GM12878 (cell line): Measurements from ENCODE around the gene VRTN. TPM values are rescaled to one million over a fixed set of nuclear protein-coding genes. Genes with fewer than 3 reads are reported as not detected.

Experiments used
- ATAC-seq: fragments of 200-7000 bp; cut with Tn5 transposase; 3 replicates; pipeline ENCODE4 v1.9.1; 2020; ENCODE audit warnings: mild to moderate bottlenecking, moderate library complexity
- BruUV-seq: library from RNA; stranded (reverse); fragments of 400-500 nt; replicated peaks from 2 replicates; lab custom pipeline; 2021; lab: Mats Ljungman, UMichigan
- CTCF ChIA-PET: fragments of 300-600 bp; sonication (Branson Sonifier 250); formaldehyde crosslinking; extraction: SDS; loops from one replicate; lab custom pipeline; 2021; ENCODE audit warnings: inconsistent platforms; lab: Yijun Ruan, JAX
- POLR2A ChIA-PET: fragments of 350-600 bp; formaldehyde crosslinking; extraction: SDS; loops from one replicate; lab custom pipeline; 2021; ENCODE audit warnings: inconsistent platforms; lab: Charles Lee
- RAD21 ChIA-PET: fragments of 300-600 bp; sonication (Branson Sonifier 250); formaldehyde crosslinking; loops from one replicate; lab custom pipeline; 2023; ENCODE audit warnings: antibody characterized with exemption; ENCODE audit not compliant: unreplicated experiment; lab: Charles Lee
- SMC1A ChIA-PET: fragments of 300-600 bp; sonication (Branson Sonifier 250); formaldehyde crosslinking; loops from one replicate; lab custom pipeline; 2023; ENCODE audit not compliant: unreplicated experiment, uncharacterized antibody; lab: Charles Lee
- DNase-seq: peaks from one replicate; pipeline ENCODE4 v3.0.0-alpha.2; 2011; ENCODE audit warnings: low read depth, low spot score
- FAIRE-seq: peaks from 3 replicates; lab custom pipeline; 2011; peaks lifted over from hg19 to GRCh38; lab: Jason Lieb, UNC
- H2AFZ ChIP-seq: 2 replicates; pipeline ENCODE4 v1.6.0; 2011; ENCODE audit warnings: low read depth, low read length, control low read depth; ENCODE audit not compliant: control insufficient read depth
- H3K27ac ChIP-seq: 2 replicates; pipeline ENCODE4 v1.5.1; 2011; ENCODE audit warnings: control low read depth; ENCODE audit not compliant: control insufficient read depth, insufficient read depth
- H3K27me3 ChIP-seq, 2 experiments: replicated peaks in 1 of 2; 2 replicates each; pipeline versions ENCODE4 v1.6.0 to v1.6.1; 2011; ENCODE audit warnings: low read length in 1 of 2; ENCODE audit not compliant: control insufficient read depth in 2 of 2, insufficient read depth in 2 of 2
- H3K36me3 ChIP-seq, 2 experiments: 2 replicates each; pipeline ENCODE4 v1.5.1; 2011; ENCODE audit warnings: low read length in 1 of 2; ENCODE audit not compliant: control insufficient read depth in 2 of 2, insufficient read depth in 2 of 2
- H3K4me1 ChIP-seq: 2 replicates; pipeline ENCODE4 v1.6.1; 2011; ENCODE audit warnings: mild to moderate bottlenecking, low read length, moderate library complexity, mixed read lengths; ENCODE audit not compliant: control insufficient read depth, insufficient read depth
- H3K4me2 ChIP-seq: 2 replicates; pipeline ENCODE4 v1.6.0; 2011; ENCODE audit warnings: control low read depth; ENCODE audit not compliant: control insufficient read depth, insufficient read depth
- H3K4me3 ChIP-seq: fragments of 200-600 bp; sonication (generic); 2 replicates; pipeline ENCODE4 v1.5.1; 2016
- H3K79me2 ChIP-seq: 2 replicates; pipeline ENCODE4 v1.6.0; 2011; ENCODE audit warnings: low read length; ENCODE audit not compliant: control insufficient read depth, insufficient read depth
- H3K9ac ChIP-seq: 2 replicates; pipeline ENCODE4 v1.8.0; 2011; ENCODE audit warnings: low read length, control low read depth, mixed read lengths; ENCODE audit not compliant: control insufficient read depth, insufficient read depth
- H3K9me3 ChIP-seq: replicated peaks from 3 replicates; pipeline ENCODE4 v1.5.1; 2011; ENCODE audit warnings: mild to moderate bottlenecking, low read length; ENCODE audit not compliant: control insufficient read depth, insufficient read depth
- H4K20me1 ChIP-seq: 2 replicates; pipeline ENCODE4 v1.6.0; 2011; ENCODE audit not compliant: control insufficient read depth, insufficient read depth
- ATF3 ChIP-seq: IDR thresholded peaks from 2 replicates; pipeline ENCODE4 v1.6.1; 2011; ENCODE audit warnings: low read depth, mild to moderate bottlenecking, low read length, moderate library complexity, borderline replicate concordance; ENCODE audit errors: extremely low read depth
- BCL11A ChIP-seq: IDR thresholded peaks from 2 replicates; pipeline ENCODE4 v1.6.1; 2011; ENCODE audit warnings: low read depth, low read length
- FOXM1 ChIP-seq: IDR thresholded peaks from 2 replicates; pipeline ENCODE4 v1.6.1; 2012; ENCODE audit warnings: low read depth, mild to moderate bottlenecking, inconsistent platforms, low read length, moderate library complexity
- KDM1A ChIP-seq: fragments of 200-600 bp; sonication (generic); IDR thresholded peaks from 2 replicates; pipeline ENCODE4 v1.6.1; 2016; ENCODE audit warnings: borderline replicate concordance
- MAX ChIP-seq: IDR thresholded peaks from 2 replicates; pipeline ENCODE4 v1.6.1; 2012; ENCODE audit warnings: low read depth, low read length, improper control_type of control experiment
- MTA2 ChIP-seq: fragments of 450-650 bp; IDR thresholded peaks from 2 replicates; pipeline ENCODE4 v1.6.1; 2016; ENCODE audit warnings: low read depth, mild to moderate bottlenecking, moderate library complexity
- NBN ChIP-seq: fragments of 450-650 bp; IDR thresholded peaks from 2 replicates; pipeline ENCODE4 v1.6.1; 2016
- POU2F2 ChIP-seq: IDR thresholded peaks from 3 replicates; pipeline ENCODE4 v1.6.1; 2011; ENCODE audit warnings: low read depth, mild to moderate bottlenecking, low read length, borderline replicate concordance
- WGBS: methylation state at CpG from one replicate; pipeline ENCODE4 v1.1.6; 2016; ENCODE audit warnings: low lambda C conversion rate; ENCODE audit not compliant: insufficient replicate concordance, insufficient coverage; ENCODE audit errors: missing lambda C conversion rate; 5-methylcytosine and 5-hydroxymethylcytosine counted together
- in situ Hi-C: fragments of 300-500 bp; cut with MboI; formaldehyde crosslinking; loops from 9 replicates; pipeline ENCODE4 v1.14.3; 2018; ENCODE audit warnings: mixed read lengths
- intact Hi-C: fragments of 100-400 bp; cut with micrococcal nuclease; formaldehyde crosslinking; loops from one replicate; pipeline ENCODE4 v1.14.2; 2022; ENCODE audit not compliant: unreplicated experiment
- polyA plus RNA-seq, 11 experiments: library from polyadenylated mRNA; depleted of rRNA in 4 of 11; unstranded in 6 of 11; stranded (reverse) in 5 of 11; fragments of >200 nt; fragmentation: Nextera tagmentation in 4 of 11; fragmentation: Illumina TruSeq in 1 of 11; extraction: Ambion mirVana in 4 of 11; extraction: Trizol in 1 of 11; gene quantifications; 1 replicate in 1 of 11; 2 replicates in 10 of 11; pipeline versions ENCODE4 v1.2.1 to v1.2.3, GENCODE V29; 2011 to 2016; ENCODE audit warnings: inconsistent platforms in 2 of 11, missing spikeins in 2 of 11, low read depth in 1 of 11
- total RNA-seq, 4 experiments: library from RNA; depleted of rRNA in 3 of 4; stranded (reverse); fragments of >200 nt in 3 of 4; fragmentation: Illumina TruSeq in 1 of 4; extraction: Trizol in 1 of 4; gene quantifications; 2 replicates each; pipeline versions ENCODE4 v1.2.1 to v1.2.3, GENCODE V29; 2013 to 2021

VRTN gene
- total and polyA plus RNA-seq, 10 of the 15 experiments (the other 5 are each of a cell fraction or from before 2014, with no cell fraction given), result 0.31 TPM; not detected in 9

- Histone ChIP-seq H3K36me3 (no peaks in the 10 kb centered on the region), H3K27me3 (peaks cover 0 to 1% of the 10 kb centered on the region in 2 experiments; a peak in 1 of 4 replicates), H2AFZ (no peak overlapping the region), H3K9ac (no peak overlapping the region), H3K27ac (no peak overlapping the region), H3K4me1 (no peaks in the 10 kb centered on the region), H3K4me3 (no peak overlapping the region), H3K9me3 (no peaks in the 10 kb centered on the region), H4K20me1 (no peaks in the 10 kb centered on the region), H3K4me2 (no peak overlapping the region), H3K79me2 (no peaks in the 10 kb centered on the region)
- intact Hi-C loops, result no loop called here
- in situ Hi-C loops, result no loop called here
- POLR2A ChIA-PET, result no interaction called here
- FAIRE-seq (no peak), ATAC-seq (no peak), DNase-seq (no peak)
- SMC1A ChIA-PET, result interaction anchor here (0.8 to 1.1 kb wide), 2 partner anchors 189 to 259 kb away, joined by 3 read pairs; no protein-coding TSS in a partner anchor
- WGBS, result 29% methylated on average over 11 of the region's 11 CpGs
- BruUV-seq, result no TSS peak
- RAD21 ChIA-PET, result no interaction called here
- no peak for TF ChIP-seq FOXM1
- TF ChIP-seq KDM1A, result no peak
- TF ChIP-seq POU2F2, result no peak
- TF ChIP-seq NBN, result no peak
- no peak for TF ChIP-seq ATF3
- no peak for TF ChIP-seq MAX
- TF ChIP-seq MTA2, result no peak
- TF ChIP-seq BCL11A, result no peak
- CTCF ChIA-PET, result interaction anchor here (0.9 to 1.4 kb wide), 3 partner anchors 13 to 42 kb away, joined by 3 to 5 read pairs (median 3); no protein-coding TSS in a partner anchor
These were observed 2.1 kb downstream of the VRTN start for GRCh38 chr14:74350211-74350927.
